H9 (cell line): ENCODE data around the gene MBD2. TPM values are rescaled to one million over a fixed set of nuclear protein-coding genes. Genes with fewer than 3 reads are reported as not detected.

Experiments used
- DNase-seq: peaks from one replicate; pipeline ENCODE4 v3.0.0-alpha.2; 2017
- H2AFZ ChIP-seq: one replicate; pipeline ENCODE4 v1.6.1; 2013; ENCODE audit warnings: mild to moderate bottlenecking, low read length, control low read depth, moderate library complexity
- H2AK5ac ChIP-seq: 2 replicates; pipeline ENCODE4 v1.6.1; 2013; ENCODE audit warnings: low read length, control low read depth, mixed read lengths; ENCODE audit not compliant: insufficient read length
- H2BK120ac ChIP-seq: one replicate; pipeline ENCODE4 v1.6.1; 2013; ENCODE audit warnings: low read depth, mild to moderate bottlenecking, low read length, control low read depth, inconsistent platforms; ENCODE audit not compliant: poor library complexity, severe bottlenecking
- H2BK12ac ChIP-seq: 2 replicates; pipeline ENCODE4 v1.6.1; 2013; ENCODE audit warnings: low read length, control low read depth, mixed read lengths, low read depth; ENCODE audit not compliant: insufficient read length
- H2BK15ac ChIP-seq: 2 replicates; pipeline ENCODE4 v1.6.1; 2013; ENCODE audit warnings: low read depth, low read length, control low read depth
- H2BK20ac ChIP-seq: one replicate; pipeline ENCODE4 v1.6.1; 2013; ENCODE audit warnings: low read depth, mild to moderate bottlenecking, low read length, control low read depth, inconsistent platforms; ENCODE audit not compliant: poor library complexity, severe bottlenecking
- H2BK5ac ChIP-seq: 2 replicates; pipeline ENCODE4 v1.6.1; 2013; ENCODE audit warnings: low read length, control low read depth, mixed read lengths; ENCODE audit not compliant: insufficient read length
- H3K14ac ChIP-seq: 2 replicates; pipeline ENCODE4 v1.6.1; 2013; ENCODE audit warnings: low read length, control low read depth; ENCODE audit not compliant: insufficient read depth
- H3K18ac ChIP-seq: 2 replicates; pipeline ENCODE4 v1.6.1; 2013; ENCODE audit warnings: low read depth, mild to moderate bottlenecking, mixed read lengths, low read length, control low read depth; ENCODE audit not compliant: insufficient read length
- H3K23ac ChIP-seq: 2 replicates; pipeline ENCODE4 v1.6.1; 2013; ENCODE audit warnings: low read length, control low read depth, mixed read lengths, low read depth; ENCODE audit not compliant: insufficient read length
- H3K23me2 ChIP-seq: 2 replicates; pipeline ENCODE4 v1.6.1; 2013; ENCODE audit warnings: low read depth, mild to moderate bottlenecking, mixed read lengths, low read length, control low read depth; ENCODE audit not compliant: insufficient read length, poor library complexity, severe bottlenecking
- H3K27ac ChIP-seq: 2 replicates; pipeline ENCODE4 v1.5.1; 2013; ENCODE audit warnings: low read length, control low read depth, mixed read lengths, low read depth; ENCODE audit not compliant: insufficient read length
- H3K27me3 ChIP-seq: 2 replicates; pipeline ENCODE4 v1.6.1; 2013; ENCODE audit warnings: low read length, control low read depth, inconsistent platforms; ENCODE audit not compliant: insufficient read depth
- H3K4ac ChIP-seq: 2 replicates; pipeline ENCODE4 v1.6.1; 2013; ENCODE audit warnings: low read depth, mild to moderate bottlenecking, control low read depth, inconsistent platforms, low read length, moderate library complexity
- H3K4me1 ChIP-seq: 2 replicates; pipeline ENCODE4 v1.6.1; 2013; ENCODE audit warnings: low read length, control low read depth, inconsistent platforms; ENCODE audit not compliant: insufficient read depth
- H3K4me2 ChIP-seq: 2 replicates; pipeline ENCODE4 v1.6.1; 2013; ENCODE audit warnings: low read length, control low read depth, mixed read lengths; ENCODE audit not compliant: insufficient read length, insufficient read depth
- H3K56ac ChIP-seq: 2 replicates; pipeline ENCODE4 v1.6.1; 2013; ENCODE audit warnings: low read depth, mild to moderate bottlenecking, mixed read lengths, low read length, control low read depth; ENCODE audit not compliant: insufficient read length
- H3K79me1 ChIP-seq: 2 replicates; pipeline ENCODE4 v1.6.1; 2013; ENCODE audit warnings: low read depth, mild to moderate bottlenecking, moderate library complexity, low read length, control low read depth, inconsistent platforms; ENCODE audit not compliant: insufficient read depth, poor library complexity, severe bottlenecking
- H3K79me2 ChIP-seq: 2 replicates; pipeline ENCODE4 v1.6.1; 2013; ENCODE audit warnings: low read length, control low read depth, inconsistent platforms; ENCODE audit not compliant: insufficient read depth
- H3K9ac ChIP-seq: 2 replicates; pipeline ENCODE4 v1.6.1; 2013; ENCODE audit warnings: low read length, control low read depth, mixed read lengths; ENCODE audit not compliant: insufficient read length; ENCODE audit errors: extremely low read depth
- H3K9me3 ChIP-seq: one replicate; pipeline ENCODE4 v1.6.1; 2013; ENCODE audit warnings: low read depth, low read length, inconsistent platforms; ENCODE audit not compliant: control insufficient read depth
- H3T11ph ChIP-seq: one replicate; pipeline ENCODE4 v1.6.1; 2013; ENCODE audit warnings: mild to moderate bottlenecking, low read length, control low read depth, inconsistent platforms
- H4K20me1 ChIP-seq: one replicate; pipeline ENCODE4 v1.6.1; 2013; ENCODE audit not compliant: control insufficient read depth, insufficient read length, insufficient read depth
- H4K5ac ChIP-seq: 2 replicates; pipeline ENCODE4 v1.6.1; 2013; ENCODE audit warnings: low read depth, mild to moderate bottlenecking, mixed read lengths, low read length, control low read depth; ENCODE audit not compliant: insufficient read length
- H4K8ac ChIP-seq: replicated peaks from 2 replicates; pipeline ENCODE4 v1.6.1; 2013; ENCODE audit warnings: low read length, control low read depth, mixed read lengths, low read depth; ENCODE audit not compliant: insufficient read length
- H4K91ac ChIP-seq: 2 replicates; pipeline ENCODE4 v1.6.1; 2013; ENCODE audit warnings: low read depth, mild to moderate bottlenecking, moderate library complexity, mixed read lengths, low read length, control low read depth; ENCODE audit not compliant: insufficient read length
- H3K27ac Mint-ChIP-seq, 3 experiments: 2 replicates in 2 of 3; 3 replicates in 1 of 3; pipeline ENCODE4 v1.8.0; 2020 to 2021; ENCODE audit warnings: mixed read lengths in 3 of 3, mild to moderate bottlenecking in 1 of 3, moderate library complexity in 1 of 3
- H3K27me3 Mint-ChIP-seq: 2 replicates; pipeline ENCODE4 v1.8.0; 2021; ENCODE audit warnings: low read depth, mild to moderate bottlenecking, moderate library complexity, mixed read lengths
- H3K36me3 Mint-ChIP-seq, 3 experiments: 2 replicates in 2 of 3; 3 replicates in 1 of 3; pipeline ENCODE4 v1.8.0; 2020 to 2021; ENCODE audit warnings: low read depth in 3 of 3, mixed read lengths in 3 of 3; ENCODE audit not compliant: insufficient read depth in 1 of 3
- H3K4me1 Mint-ChIP-seq, 2 experiments: 2 replicates each; pipeline ENCODE4 v1.8.0; 2020; ENCODE audit warnings: mixed read lengths in 2 of 2
- H3K4me3 Mint-ChIP-seq, 2 experiments: 2 replicates in 1 of 2; 3 replicates in 1 of 2; pipeline ENCODE4 v1.8.0; 2020 to 2021; ENCODE audit warnings: mild to moderate bottlenecking in 2 of 2, mixed read lengths in 2 of 2, moderate library complexity in 1 of 2
- H3K9me3 Mint-ChIP-seq, 2 experiments: 2 replicates in 1 of 2; 3 replicates in 1 of 2; pipeline ENCODE4 v1.8.0; 2020; ENCODE audit warnings: mild to moderate bottlenecking in 2 of 2, mixed read lengths in 2 of 2, moderate library complexity in 1 of 2
- CTCF ChIP-seq: fragments of 200-600 bp; sonication (generic); conservative IDR thresholded peaks from 3 replicates; pipeline ENCODE4 v1.8.0; 2021; ENCODE audit warnings: antibody characterized with exemption, mild to moderate bottlenecking
- WGBS: extraction: QIAGEN DNeasy Blood & Tissue Kit; methylation state at CpG from one replicate; pipeline ENCODE4 v1.1.7; 2013; ENCODE audit warnings: missing lambda C conversion rate, low lambda C conversion rate, mixed read lengths; ENCODE audit not compliant: insufficient read length; ENCODE audit errors: extremely low coverage; 5-methylcytosine and 5-hydroxymethylcytosine counted together
- total RNA-seq: library from RNA; stranded (reverse); gene quantifications from 2 replicates; pipeline ENCODE4 v1.2.1, GENCODE V29; 2021

MBD2 gene
- total RNA-seq, 1 experiment from 2014 or later: 34.0 TPM

DNA sequence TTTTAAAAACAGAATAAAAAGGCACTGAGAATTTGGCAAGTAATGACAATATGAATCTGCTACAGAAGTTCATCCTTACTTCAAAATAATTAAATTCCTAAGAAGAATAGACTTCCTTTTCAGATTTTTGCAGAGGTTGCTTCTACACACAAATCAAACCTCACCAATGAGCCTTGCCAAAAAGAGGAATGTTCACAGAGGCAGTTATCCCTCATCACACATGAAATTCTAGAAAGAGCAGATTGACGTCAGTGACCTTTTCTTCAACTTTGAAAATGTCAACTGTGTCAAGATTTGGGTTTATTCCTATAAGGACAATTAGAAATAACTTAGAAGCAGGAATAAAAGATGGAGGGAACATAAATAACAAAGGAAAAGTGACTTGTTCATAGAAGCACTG lies 64.6 kb downstream of the MBD2 start:
- TF ChIP-seq CTCF: no peak
- H2BK12ac ChIP-seq: no peak overlapping the region
- no peak overlapping the region for H3K56ac ChIP-seq
- H3K14ac ChIP-seq: no peak overlapping the region
- no peaks in the 10 kb centered on the region for H3K27me3 ChIP-seq
- H3K27me3 Mint-ChIP-seq: no peaks in the 10 kb centered on the region
- no peak overlapping the region for H4K8ac ChIP-seq
- DNase-seq: no peak
- H3K4me1 Mint-ChIP-seq: peaks cover 0 to 4% of the 10 kb centered on the region in 2 experiments; a peak in 1 of 4 replicates
- H3K4me2 ChIP-seq: no peak overlapping the region
- no peak overlapping the region for H2BK5ac ChIP-seq
- no peak overlapping the region for H2BK120ac ChIP-seq
- no peak overlapping the region for H4K5ac ChIP-seq
- no peak overlapping the region for H3K9ac ChIP-seq
- no peak overlapping the region for H2AFZ ChIP-seq
- WGBS: no CpG with 5 or more reads among the region's 1 CpG
- H2BK20ac ChIP-seq: no peak overlapping the region
- H3K27ac ChIP-seq: no peak overlapping the region
- no peak overlapping the region for H3T11ph ChIP-seq
- no peak overlapping the region for H4K91ac ChIP-seq
- no peaks in the 10 kb centered on the region for H3K23me2 ChIP-seq
- no peaks in the 10 kb centered on the region for H3K4me1 ChIP-seq
- no peak overlapping the region for H3K18ac ChIP-seq
- no peak overlapping the region for H3K4me3 Mint-ChIP-seq
- H4K20me1 ChIP-seq: no peaks in the 10 kb centered on the region
- no peaks in the 10 kb centered on the region for H3K36me3 Mint-ChIP-seq
- H3K9me3 ChIP-seq: no peaks in the 10 kb centered on the region
- no peaks in the 10 kb centered on the region for H3K79me2 ChIP-seq
- H3K23ac ChIP-seq: no peak overlapping the region
- no peak overlapping the region for H2AK5ac ChIP-seq
- H3K27ac Mint-ChIP-seq: no peak overlapping the region
- H3K9me3 Mint-ChIP-seq: no peaks in the 10 kb centered on the region
- H3K4ac ChIP-seq: no peak overlapping the region
- no peak overlapping the region for H2BK15ac ChIP-seq
- no peaks in the 10 kb centered on the region for H3K79me1 ChIP-seq
